ENCODE data around the gene APOBEC3A. TPM values are rescaled to one million over a fixed set of nuclear protein-coding genes. Genes with fewer than 3 reads are reported as not detected.

The APOBEC3A gene
- total and polyA plus RNA-seq, 10 of the 15 experiments (the other 5 are each of a cell fraction or from before 2014, with no cell fraction given) = 0.20 TPM; not detected in 9

GRCh38 chr22:38973289-38974169 is 16.1 kb downstream of the APOBEC3A start:
- 29% methylated on average over 15 of the region's 15 CpGs for WGBS (ENCODE audit: insufficient coverage, insufficient replicate concordance, low lambda C conversion rate, missing lambda C conversion rate)
- no peak for TF ChIP-seq NRF1 (conservative IDR thresholded peaks at IDR 0.05; ENCODE audit: low read depth, low read length)
- no peak for TF ChIP-seq ZNF217 (IDR thresholded peaks at IDR 0.05)
- no peak for TF ChIP-seq IKZF1 (conservative IDR thresholded peaks at IDR 0.05)
- peak; percentile 78; the same call in 1 of the 2 replicates for TF ChIP-seq SMC3 (IDR thresholded peaks at IDR 0.05; ENCODE audit: borderline replicate concordance, low read length)
- peak; percentile 91 to 96 (median 96) for TF ChIP-seq CTCF (IDR thresholded peaks at IDR 0.05 in 2 of 3, conservative IDR thresholded peaks at IDR 0.05 in 1 of 3; ENCODE audit: control insufficient read depth in 2 of 3, extremely low read depth in 1 of 3, insufficient read depth in 1 of 3, low read depth in 3 of 3, low read length in 3 of 3)
- TF ChIP-seq KAT2A (conservative IDR thresholded peaks at IDR 0.05; ENCODE audit: control insufficient read depth, low read depth, low read length) = no peak
- 0 out of 2 replicates have a peak, but pooled peaks have one; percentile 20 for TF ChIP-seq IRF4 (IDR thresholded peaks at IDR 0.05; ENCODE audit: low read depth, low read length)
- TF ChIP-seq ZNF622 (IDR thresholded peaks at IDR 0.05) = no peak
- TF ChIP-seq PKNOX1 (IDR thresholded peaks at IDR 0.05) = peak; percentile 5; the same call in 1 of the 2 replicates
- TF ChIP-seq ZNF687 (IDR thresholded peaks at IDR 0.05) = no peak
- no peak for TF ChIP-seq SIN3A (IDR thresholded peaks at IDR 0.05; ENCODE audit: low read depth, low read length)
- no peak for TF ChIP-seq CHD1 (IDR thresholded peaks at IDR 0.05; ENCODE audit: low read depth, low read length)
- no peak for TF ChIP-seq POLR2A (IDR thresholded peaks at IDR 0.05; ENCODE audit: low read depth, low read length)
- 0 out of 2 replicates have a peak, but pooled peaks have one; percentile 28 for TF ChIP-seq YY1 (IDR thresholded peaks at IDR 0.05; ENCODE audit: low read depth, low read length)
- peak; percentile 90 for TF ChIP-seq RAD21 (IDR thresholded peaks at IDR 0.05; ENCODE audit: insufficient read depth, low read depth, low read length)

More at GRCh38 chr22:38973289-38974169, 16.1 kb downstream of the APOBEC3A start:
- ATAC-seq = peak; percentile 94
- peak; percentile 86 for FAIRE-seq
- no peaks in the 10 kb centered on the region; a peak in 1 of 4 replicates for H3K27me3 ChIP-seq (replicated peaks in 1 of 2; ENCODE audit: control insufficient read depth in 2 of 2, insufficient read depth in 2 of 2, low read length in 1 of 2)
- BruUV-seq (replicated peaks) = no TSS peak
- RAD21 ChIA-PET (ENCODE audit: unreplicated experiment) = interaction anchor here (1.1 to 5.2 kb wide), 4 partner anchors 11 to 150 kb away, joined by 3 to 39 read pairs (median 6); no protein-coding TSS in a partner anchor
- no peaks in the 10 kb centered on the region for H3K36me3 ChIP-seq (ENCODE audit: control insufficient read depth in 2 of 2, insufficient read depth in 2 of 2, low read length in 1 of 2)
- no peak overlapping the region for H3K27ac ChIP-seq (ENCODE audit: control insufficient read depth, insufficient read depth)
- H2AFZ ChIP-seq (ENCODE audit: control insufficient read depth, low read depth, low read length) = peak overlapping the region; percentile 44; the same call in 1 of the 2 replicates
- H3K4me2 ChIP-seq (ENCODE audit: control insufficient read depth, insufficient read depth) = no peak overlapping the region
- H4K20me1 ChIP-seq (ENCODE audit: control insufficient read depth, insufficient read depth) = no peaks in the 10 kb centered on the region
- in situ Hi-C loops (cut with MboI) = no loop called here
- CTCF ChIA-PET = interaction anchor here (0.9 to 7.8 kb wide), 18 partner anchors 9 to 165 kb away, joined by 3 to 73 read pairs (median 4); partner anchors contain the start of gene CBX6
- no peak overlapping the region for H3K4me3 ChIP-seq
- DNase-seq (ENCODE audit: low read depth, low spot score) = no peak
- H3K4me1 ChIP-seq (ENCODE audit: control insufficient read depth, insufficient read depth, low read length) = no peaks in the 10 kb centered on the region
- SMC1A ChIA-PET (ENCODE audit: uncharacterized antibody, unreplicated experiment) = interaction anchor here (0.6 to 6.9 kb wide), 5 partner anchors 9 to 128 kb away, joined by 3 to 50 read pairs (median 4); partner anchors contain the start of gene APOBEC3B
- intact Hi-C loops (cut with micrococcal nuclease; ENCODE audit: unreplicated experiment) = loop anchor here (1.0 kb wide), 1 partner anchor 30 kb away; no protein-coding TSS in a partner anchor
- H3K79me2 ChIP-seq (ENCODE audit: control insufficient read depth, insufficient read depth, low read length) = no peaks in the 10 kb centered on the region
- POLR2A ChIA-PET = interaction anchor here (0.6 to 1.8 kb wide), 2 partner anchors 8 to 233 kb away, joined by 3 to 5 read pairs; partner anchors contain the start of gene APOBEC3B
- no peak overlapping the region for H3K9ac ChIP-seq (ENCODE audit: control insufficient read depth, insufficient read depth, low read length)
- H3K9me3 ChIP-seq (replicated peaks; ENCODE audit: control insufficient read depth, insufficient read depth, low read length) = no peaks in the 10 kb centered on the region
